HepG2 (cell line): Measurements from ENCODE around the gene SOCS3. TPM values are rescaled to one million over a fixed set of nuclear protein-coding genes. Genes with fewer than 3 reads are reported as not detected.

Source experiments
- ATAC-seq: fragments of 200-7000 bp; cut with Tn5 transposase; 3 replicates; pipeline ENCODE4 v1.9.1; 2020; ENCODE audit warnings: mild to moderate bottlenecking, moderate library complexity
- BruUV-seq: library from RNA; stranded (reverse); fragments of 400-500 nt; replicated peaks from 2 replicates; lab custom pipeline; 2021; lab: Mats Ljungman, UMichigan
- CTCF ChIA-PET: fragments of 300-600 bp; formaldehyde crosslinking; extraction: SDS; loops from one replicate; lab custom pipeline; 2021; ENCODE audit warnings: low total read pairs, inconsistent platforms, low intra/inter-chr PET ratio; lab: Yijun Ruan, JAX
- POLR2A ChIA-PET: fragments of 350-600 bp; sonication (Branson Sonifier 250); formaldehyde crosslinking; loops from one replicate; lab custom pipeline; 2020; ENCODE audit warnings: antibody characterized with exemption, inconsistent platforms; lab: Yijun Ruan, JAX
- DNase-seq: peaks from one replicate; pipeline ENCODE4 v3.0.0-alpha.2; 2015; ENCODE audit warnings: low spot score
- FAIRE-seq: peaks from 3 replicates; lab custom pipeline; 2011; peaks lifted over from hg19 to GRCh38; lab: Jason Lieb, UNC
- H2AFZ ChIP-seq: one replicate; pipeline ENCODE4 v1.6.1; 2011; ENCODE audit warnings: low read length, inconsistent platforms
- H3K27ac ChIP-seq: fragments of 300-600 bp; 3 replicates; pipeline ENCODE4 v1.8.0; 2011; ENCODE audit warnings: mixed run types, mild to moderate bottlenecking, mixed read lengths, low read length, inconsistent platforms; ENCODE audit not compliant: insufficient read depth; ENCODE audit errors: extremely low read length
- H3K27me3 ChIP-seq, 2 experiments: fragments of 200-600 bp in 1 of 2; 2 replicates in 1 of 2; 3 replicates in 1 of 2; pipeline versions ENCODE4 v1.6.0 to v1.8.0; 2011; ENCODE audit warnings: low read length in 2 of 2, mild to moderate bottlenecking in 2 of 2, moderate library complexity in 2 of 2, inconsistent platforms in 1 of 2; ENCODE audit not compliant: insufficient read depth in 2 of 2, control insufficient read depth in 1 of 2
- H3K36me3 ChIP-seq, 2 experiments: fragments of 200-600 bp in 1 of 2; replicated peaks in 1 of 2; 2 replicates in 1 of 2; 3 replicates in 1 of 2; pipeline versions ENCODE4 v1.5.1 to v1.8.0; 2011; ENCODE audit warnings: low read length in 2 of 2, inconsistent platforms in 1 of 2; ENCODE audit not compliant: insufficient read depth in 2 of 2, control insufficient read depth in 1 of 2
- H3K4me1 ChIP-seq: 2 replicates; pipeline ENCODE4 v1.5.1; 2012; ENCODE audit warnings: low read length, inconsistent platforms; ENCODE audit not compliant: insufficient read depth
- H3K4me2 ChIP-seq: 2 replicates; pipeline ENCODE4 v1.6.0; 2011; ENCODE audit warnings: low read depth, low read length, inconsistent platforms
- H3K4me3 ChIP-seq, 3 experiments: fragments of 200-600 bp in 1 of 3; sonication (generic), shearing (Covaris generic) in 1 of 3; replicated peaks in 1 of 3; 2 replicates each; pipeline ENCODE4 v1.5.1; 2011 to 2016; ENCODE audit warnings: low read length in 3 of 3, inconsistent platforms in 2 of 3, low read depth in 2 of 3, mild to moderate bottlenecking in 2 of 3, control low read depth in 1 of 3, mixed read lengths in 1 of 3; ENCODE audit not compliant: insufficient read depth in 1 of 3
- H3K79me2 ChIP-seq: one replicate; pipeline ENCODE4 v1.6.1; 2011; ENCODE audit warnings: low read length, inconsistent platforms; ENCODE audit not compliant: insufficient read depth
- H3K9ac ChIP-seq: 2 replicates; pipeline ENCODE4 v1.6.0; 2011; ENCODE audit warnings: mild to moderate bottlenecking, low read depth, low read length, inconsistent platforms; ENCODE audit not compliant: insufficient read depth
- H3K9me3 ChIP-seq: 2 replicates; pipeline ENCODE4 v1.5.1; 2012; ENCODE audit warnings: mild to moderate bottlenecking, low read length
- H4K20me1 ChIP-seq: 2 replicates; pipeline ENCODE4 v1.6.0; 2011; ENCODE audit warnings: inconsistent platforms, mild to moderate bottlenecking, low read length, moderate library complexity; ENCODE audit not compliant: insufficient read depth
- CENPX ChIP-seq: sonication (generic); formaldehyde crosslinking; IDR thresholded peaks from 2 replicates; pipeline ENCODE4 v1.9.0; 2021; ENCODE audit warnings: mild to moderate bottlenecking, missing genetic modification reagents, moderate library complexity
- CREB1 ChIP-seq, 2 experiments: fragments of 450-650 bp in 1 of 2; IDR thresholded peaks; 2 replicates each; pipeline ENCODE4 v1.6.1; 2016 to 2017; ENCODE audit warnings: control low read depth in 1 of 2, mild to moderate bottlenecking in 1 of 2, missing compliant biosample characterization in 1 of 2, missing genetic modification characterization in 1 of 2
- FOXA1 ChIP-seq, 2 experiments: fragments of 450-650 bp in 1 of 2; sonication (generic) in 1 of 2; formaldehyde crosslinking in 1 of 2; IDR thresholded peaks; 2 replicates each; pipeline versions ENCODE4 v1.4.0 to v1.6.1; 2016 to 2020; ENCODE audit warnings: missing genetic modification reagents in 1 of 2
- KDM1A ChIP-seq: IDR thresholded peaks from 2 replicates; pipeline ENCODE4 v1.6.1; 2016; ENCODE audit warnings: missing compliant biosample characterization
- SP140L ChIP-seq: sonication (generic); formaldehyde crosslinking; IDR thresholded peaks from 2 replicates; pipeline ENCODE4 v1.4.0; 2020; ENCODE audit warnings: missing genetic modification reagents, borderline replicate concordance
- TEAD2 ChIP-seq: sonication (generic); formaldehyde crosslinking; IDR thresholded peaks from 2 replicates; pipeline ENCODE4 v1.9.0; 2021; ENCODE audit warnings: missing genetic modification reagents
- YEATS4 ChIP-seq: sonication (generic); formaldehyde crosslinking; IDR thresholded peaks from 2 replicates; pipeline ENCODE4 v1.4.0; 2020; ENCODE audit warnings: missing genetic modification reagents, borderline replicate concordance
- ZFP62 ChIP-seq: sonication (generic); formaldehyde crosslinking; IDR thresholded peaks from 2 replicates; pipeline ENCODE4 v1.4.0; 2020; ENCODE audit warnings: missing genetic modification reagents
- ZMYM3 ChIP-seq: sonication (generic); formaldehyde crosslinking; IDR thresholded peaks from 2 replicates; pipeline ENCODE4 v1.5.1; 2020; ENCODE audit warnings: mild to moderate bottlenecking, missing genetic modification reagents
- ZNF224 ChIP-seq: sonication (generic); formaldehyde crosslinking; IDR thresholded peaks from 2 replicates; pipeline ENCODE4 v1.5.0; 2020; ENCODE audit warnings: mild to moderate bottlenecking, missing genetic modification reagents
- ZNF230 ChIP-seq: sonication (generic); formaldehyde crosslinking; IDR thresholded peaks from 2 replicates; pipeline ENCODE4 v1.4.0; 2020; ENCODE audit warnings: mild to moderate bottlenecking, missing genetic modification reagents
- ZNF567 ChIP-seq: sonication (generic); formaldehyde crosslinking; IDR thresholded peaks from 2 replicates; pipeline ENCODE4 v1.8.1; 2023; ENCODE audit warnings: mild to moderate bottlenecking, missing genetic modification reagents, borderline replicate concordance
- ZSCAN22 ChIP-seq: sonication (generic); formaldehyde crosslinking; IDR thresholded peaks from 2 replicates; pipeline ENCODE4 v1.4.0; 2020; ENCODE audit warnings: mild to moderate bottlenecking, missing genetic modification reagents
- WGBS: methylation state at CpG from one replicate; pipeline ENCODE4 v1.1.6; 2017; ENCODE audit warnings: low lambda C conversion rate; 5-methylcytosine and 5-hydroxymethylcytosine counted together
- in situ Hi-C: cut with HindIII; loops from 2 replicates; pipeline ENCODE4 v1.10.0; 2017; ENCODE audit warnings: low pct_unique_long_range_greater_than_20kb; ENCODE audit not compliant: extremely low pct_ligation_motif_present
- intact Hi-C: fragments of 100-400 bp; cut with micrococcal nuclease; formaldehyde crosslinking; loops from one replicate; pipeline ENCODE4 v1.10.0; 2022; ENCODE audit not compliant: unreplicated experiment
- polyA plus RNA-seq, 8 experiments: library from polyadenylated mRNA; depleted of rRNA in 3 of 8; stranded (reverse) in 7 of 8; unstranded in 1 of 8; fragments of >200 nt; fragmentation: Illumina TruSeq in 4 of 8; extraction: Trizol in 4 of 8; gene quantifications; 2 replicates each; pipeline versions ENCODE4 v1.2.1 to v1.2.3, GENCODE V29; 2011 to 2016; ENCODE audit warnings: low read depth in 4 of 8, missing spikeins in 1 of 8, mixed read lengths in 1 of 8; ENCODE audit not compliant: insufficient read depth in 1 of 8
- total RNA-seq, 5 experiments: library from RNA; depleted of rRNA; stranded (reverse); fragments of >200 nt; fragmentation: Illumina TruSeq; extraction: Trizol; gene quantifications; 2 replicates each; pipeline ENCODE4 v1.2.3, GENCODE V29; 2016; ENCODE audit warnings: low read depth in 1 of 5
- TF ChIP-seq, protein P1 (sequence below): IDR thresholded peaks from 2 replicates; pipeline ENCODE4 v1.6.1; 2012; ENCODE audit warnings: low read length, improper control_type of control experiment
- TF ChIP-seq, protein P2 (sequence below): fragments of 450-650 bp; IDR thresholded peaks from 2 replicates; pipeline ENCODE4 v1.6.1; 2017
- TF ChIP-seq, protein P3 (sequence below): sonication (generic); formaldehyde crosslinking; IDR thresholded peaks from 2 replicates; pipeline ENCODE4 v1.5.1; 2020; ENCODE audit warnings: mild to moderate bottlenecking, moderate library complexity, missing genetic modification reagents
- TF ChIP-seq, protein P4 (sequence below): sonication (generic); formaldehyde crosslinking; conservative IDR thresholded peaks from 2 replicates; pipeline ENCODE4 v1.8.0; 2022; ENCODE audit warnings: missing genetic modification reagents

SOCS3 gene
- total and polyA plus RNA-seq, 2 of the 13 experiments (the other 11 are each of a cell fraction or from before 2014, with no cell fraction given) = 0.77 to 2.4 TPM

DNA sequence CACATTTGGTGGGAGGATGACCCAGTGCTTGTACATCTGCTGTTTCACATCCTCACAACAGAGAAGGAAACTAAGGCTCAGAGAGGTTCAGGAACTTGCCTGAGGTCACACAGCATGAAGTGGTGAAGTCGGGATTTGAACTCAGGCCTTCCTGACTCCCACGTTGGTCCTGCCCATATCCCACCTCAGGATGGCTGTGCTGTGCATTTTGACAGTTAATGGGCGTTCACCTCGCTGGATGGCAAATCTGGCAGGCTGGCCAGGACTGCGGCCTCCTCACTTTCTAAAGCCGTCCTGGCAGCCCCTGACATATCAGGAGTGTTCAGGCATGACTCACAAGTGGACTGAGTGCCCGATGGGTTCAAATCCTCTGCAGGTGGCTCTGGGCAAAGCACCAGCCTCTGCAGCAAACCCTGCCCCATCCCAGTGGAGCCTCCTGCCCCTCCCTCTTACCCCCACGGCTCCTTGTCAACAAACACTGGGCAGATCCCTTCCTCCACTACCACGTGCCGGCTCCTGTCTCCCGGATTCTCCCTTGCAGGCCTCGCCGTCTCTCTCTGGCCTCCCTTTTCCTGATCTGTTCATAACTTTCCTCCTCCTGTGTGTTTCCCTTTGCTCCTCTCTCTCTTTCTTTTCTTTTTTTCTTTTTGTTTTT, 29.2 kb downstream of the SOCS3 start:
- in situ Hi-C loops (no loop called here), intact Hi-C loops (no loop called here)
- no peak overlapping the region for H2AFZ ChIP-seq
- no peak for FAIRE-seq
- H3K4me2 ChIP-seq = no peak overlapping the region
- DNase-seq = no peak
- no peak overlapping the region for H3K27ac ChIP-seq
- no peaks in the 10 kb centered on the region for H3K9me3 ChIP-seq
- H3K4me1 ChIP-seq = peaks cover 28% of the 10 kb centered on the region
- H3K36me3 ChIP-seq = no peaks in the 10 kb centered on the region
- no peak overlapping the region; a peak in 1 of 6 replicates for H3K4me3 ChIP-seq
- H3K79me2 ChIP-seq = no peaks in the 10 kb centered on the region
- ChIA-PET POLR2A (no interaction called here), CTCF (no interaction called here)
- WGBS = 14% methylated on average over 13 of the region's 13 CpGs
- H3K9ac ChIP-seq = no peak overlapping the region
- ATAC-seq = no peak
- no peaks in the 10 kb centered on the region for H4K20me1 ChIP-seq
- BruUV-seq = no TSS peak
- peaks cover 17 to 72% of the 10 kb centered on the region in 2 experiments for H3K27me3 ChIP-seq
- TF ChIP-seq YEATS4 (CRISPR knock-in tag) (no peak), ZNF567 (CRISPR knock-in tag) (no peak), ZFP62 (no peak), TEAD2 (CRISPR knock-in tag) (no peak), ZMYM3 (peak; percentile 77), ZNF230 (CRISPR knock-in tag) (no peak), FOXA1 (IDR thresholded peaks at IDR 0.05) (no peak), FOXA1 (CRISPR knock-in tag; IDR thresholded peaks at IDR 0.05) (peak; percentile 41; the same call in 1 of the 2 replicates), SP140L (no peak), CENPX (CRISPR knock-in tag) (no peak), CREB1 (IDR thresholded peaks at IDR 0.05) (no peak), CREB1 (CRISPR knock-in tag; IDR thresholded peaks at IDR 0.05) (no peak), ZSCAN22 (CRISPR knock-in tag) (no peak), ZNF224 (CRISPR knock-in tag) (no peak), KDM1A (CRISPR knock-in tag) (0 out of 2 replicates have a peak, but pooled peaks have one; percentile 24)
- TF ChIP-seq, protein P1, sequence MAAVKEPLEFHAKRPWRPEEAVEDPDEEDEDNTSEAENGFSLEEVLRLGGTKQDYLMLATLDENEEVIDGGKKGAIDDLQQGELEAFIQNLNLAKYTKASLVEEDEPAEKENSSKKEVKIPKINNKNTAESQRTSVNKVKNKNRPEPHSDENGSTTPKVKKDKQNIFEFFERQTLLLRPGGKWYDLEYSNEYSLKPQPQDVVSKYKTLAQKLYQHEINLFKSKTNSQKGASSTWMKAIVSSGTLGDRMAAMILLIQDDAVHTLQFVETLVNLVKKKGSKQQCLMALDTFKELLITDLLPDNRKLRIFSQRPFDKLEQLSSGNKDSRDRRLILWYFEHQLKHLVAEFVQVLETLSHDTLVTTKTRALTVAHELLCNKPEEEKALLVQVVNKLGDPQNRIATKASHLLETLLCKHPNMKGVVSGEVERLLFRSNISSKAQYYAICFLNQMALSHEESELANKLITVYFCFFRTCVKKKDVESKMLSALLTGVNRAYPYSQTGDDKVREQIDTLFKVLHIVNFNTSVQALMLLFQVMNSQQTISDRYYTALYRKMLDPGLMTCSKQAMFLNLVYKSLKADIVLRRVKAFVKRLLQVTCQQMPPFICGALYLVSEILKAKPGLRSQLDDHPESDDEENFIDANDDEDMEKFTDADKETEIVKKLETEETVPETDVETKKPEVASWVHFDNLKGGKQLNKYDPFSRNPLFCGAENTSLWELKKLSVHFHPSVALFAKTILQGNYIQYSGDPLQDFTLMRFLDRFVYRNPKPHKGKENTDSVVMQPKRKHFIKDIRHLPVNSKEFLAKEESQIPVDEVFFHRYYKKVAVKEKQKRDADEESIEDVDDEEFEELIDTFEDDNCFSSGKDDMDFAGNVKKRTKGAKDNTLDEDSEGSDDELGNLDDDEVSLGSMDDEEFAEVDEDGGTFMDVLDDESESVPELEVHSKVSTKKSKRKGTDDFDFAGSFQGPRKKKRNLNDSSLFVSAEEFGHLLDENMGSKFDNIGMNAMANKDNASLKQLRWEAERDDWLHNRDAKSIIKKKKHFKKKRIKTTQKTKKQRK = no peak
- TF ChIP-seq, protein P2, sequence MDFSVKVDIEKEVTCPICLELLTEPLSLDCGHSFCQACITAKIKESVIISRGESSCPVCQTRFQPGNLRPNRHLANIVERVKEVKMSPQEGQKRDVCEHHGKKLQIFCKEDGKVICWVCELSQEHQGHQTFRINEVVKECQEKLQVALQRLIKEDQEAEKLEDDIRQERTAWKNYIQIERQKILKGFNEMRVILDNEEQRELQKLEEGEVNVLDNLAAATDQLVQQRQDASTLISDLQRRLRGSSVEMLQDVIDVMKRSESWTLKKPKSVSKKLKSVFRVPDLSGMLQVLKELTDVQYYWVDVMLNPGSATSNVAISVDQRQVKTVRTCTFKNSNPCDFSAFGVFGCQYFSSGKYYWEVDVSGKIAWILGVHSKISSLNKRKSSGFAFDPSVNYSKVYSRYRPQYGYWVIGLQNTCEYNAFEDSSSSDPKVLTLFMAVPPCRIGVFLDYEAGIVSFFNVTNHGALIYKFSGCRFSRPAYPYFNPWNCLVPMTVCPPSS = no peak
- TF ChIP-seq, protein P3, sequence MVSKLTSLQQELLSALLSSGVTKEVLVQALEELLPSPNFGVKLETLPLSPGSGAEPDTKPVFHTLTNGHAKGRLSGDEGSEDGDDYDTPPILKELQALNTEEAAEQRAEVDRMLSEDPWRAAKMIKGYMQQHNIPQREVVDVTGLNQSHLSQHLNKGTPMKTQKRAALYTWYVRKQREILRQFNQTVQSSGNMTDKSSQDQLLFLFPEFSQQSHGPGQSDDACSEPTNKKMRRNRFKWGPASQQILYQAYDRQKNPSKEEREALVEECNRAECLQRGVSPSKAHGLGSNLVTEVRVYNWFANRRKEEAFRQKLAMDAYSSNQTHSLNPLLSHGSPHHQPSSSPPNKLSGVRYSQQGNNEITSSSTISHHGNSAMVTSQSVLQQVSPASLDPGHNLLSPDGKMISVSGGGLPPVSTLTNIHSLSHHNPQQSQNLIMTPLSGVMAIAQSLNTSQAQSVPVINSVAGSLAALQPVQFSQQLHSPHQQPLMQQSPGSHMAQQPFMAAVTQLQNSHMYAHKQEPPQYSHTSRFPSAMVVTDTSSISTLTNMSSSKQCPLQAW (CRISPR knock-in tag) = 0 out of 2 replicates have a peak, but pooled peaks have one; percentile 29
- TF ChIP-seq, protein P4, sequence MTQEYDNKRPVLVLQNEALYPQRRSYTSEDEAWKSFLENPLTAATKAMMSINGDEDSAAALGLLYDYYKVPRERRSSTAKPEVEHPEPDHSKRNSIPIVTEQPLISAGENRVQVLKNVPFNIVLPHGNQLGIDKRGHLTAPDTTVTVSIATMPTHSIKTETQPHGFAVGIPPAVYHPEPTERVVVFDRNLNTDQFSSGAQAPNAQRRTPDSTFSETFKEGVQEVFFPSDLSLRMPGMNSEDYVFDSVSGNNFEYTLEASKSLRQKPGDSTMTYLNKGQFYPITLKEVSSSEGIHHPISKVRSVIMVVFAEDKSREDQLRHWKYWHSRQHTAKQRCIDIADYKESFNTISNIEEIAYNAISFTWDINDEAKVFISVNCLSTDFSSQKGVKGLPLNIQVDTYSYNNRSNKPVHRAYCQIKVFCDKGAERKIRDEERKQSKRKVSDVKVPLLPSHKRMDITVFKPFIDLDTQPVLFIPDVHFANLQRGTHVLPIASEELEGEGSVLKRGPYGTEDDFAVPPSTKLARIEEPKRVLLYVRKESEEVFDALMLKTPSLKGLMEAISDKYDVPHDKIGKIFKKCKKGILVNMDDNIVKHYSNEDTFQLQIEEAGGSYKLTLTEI (CRISPR knock-in tag) = no peak
